KBM-7 (cell line): ENCODE results near the gene PLCXD1.
"Not testable (repeated sequence)": the region's sequence is repeated elsewhere in the genome, so short reads cannot be mapped to it uniquely, and the experiment has no call there.

Experiments
- DNase-seq: peaks from one replicate; pipeline ENCODE4 v3.0.0-alpha.2; 2015
- in situ Hi-C: fragments of 300-500 bp; cut with MboI; formaldehyde crosslinking; loops from 2 replicates; pipeline ENCODE4 v1.14.3; 2020; ENCODE audit warnings: low sequenced_read_pairs, low pct_unique_long_range_greater_than_20kb, mixed read lengths

The PLCXD1 gene

GRCh38 chrX:314049-314448, 32.9 kb downstream of the PLCXD1 start:
- no peak for DNase-seq
- in situ Hi-C loops, result no loop called here

GRCh38 chrX:314781-315595, 33.8 kb downstream of the PLCXD1 start:
- in situ Hi-C loops, result no loop called here
- no peak for DNase-seq

- in situ Hi-C loops, result no loop called here
- DNase-seq, result no peak
Measured at GRCh38 chrX:316351-317325, 35.5 kb downstream of the PLCXD1 start.

- in situ Hi-C loops, result no loop called here
- peak; percentile 35 for DNase-seq
Measured at GRCh38 chrX:317424-318067, 36.4 kb downstream of the PLCXD1 start.

- peak; percentile 100 for DNase-seq
- in situ Hi-C loops, result no loop called here
Measured at GRCh38 chrX:318068-318738, 37.0 kb downstream of the PLCXD1 start.

GRCh38 chrX:318739-319578, 37.8 kb downstream of the PLCXD1 start, which contains the start of gene GTPBP6:
Gene GTPBP6 (minus strand): TSS chrX:318796. CDS start chrX:318787, 9 bp downstream.
- peak; percentile 100 for DNase-seq
- in situ Hi-C loops, result no loop called here

- DNase-seq, result no peak
- in situ Hi-C loops, result no loop called here
Measured at GRCh38 chrX:319579-320125, 38.5 kb downstream of the PLCXD1 start.

- in situ Hi-C loops, result no loop called here
Measured at GRCh38 chrX:320126-320783, 39.1 kb downstream of the PLCXD1 start.

GRCh38 chrX:323721-324628, 42.8 kb downstream of the PLCXD1 start:
- peak; percentile 93 for DNase-seq
- in situ Hi-C loops, result no loop called here

More at GRCh38 chrX:320126-320783, 39.1 kb downstream of the PLCXD1 start:
- DNase-seq, result peak; percentile 75

- DNase-seq, result peak; percentile 60
- in situ Hi-C loops, result not testable (repeated sequence)
Measured at GRCh38 chrX:324664-325063, 43.5 kb downstream of the PLCXD1 start.

- DNase-seq, result no peak
- in situ Hi-C loops, result no loop called here
Measured at GRCh38 chrX:327660-328126, 46.5 kb downstream of the PLCXD1 start.

GRCh38 chrX:329291-329910, 48.2 kb downstream of the PLCXD1 start:
- in situ Hi-C loops, result no loop called here
- no peak for DNase-seq

GRCh38 chrX:330141-330725, 49.1 kb downstream of the PLCXD1 start:
- in situ Hi-C loops, DNase-seq: not testable (repeated sequence)

- DNase-seq, result no peak
- in situ Hi-C loops, result no loop called here
Measured at GRCh38 chrX:330726-331150, 49.6 kb downstream of the PLCXD1 start.

GRCh38 chrX:331151-331824, 50.1 kb downstream of the PLCXD1 start:
- in situ Hi-C loops, result no loop called here
- DNase-seq, result no peak
